Skin epidermis (tissue), 12 donors: ENCODE measurements around the gene NFATC1.

ENCODE experiments used
- H3K27ac ChIP-seq, 21 experiments: fragments of 200-600 bp; sonication (generic) in 11 of 21; one replicate each; pipeline ENCODE4 v1.5.0; 2020; ENCODE audit warnings: mild to moderate bottlenecking in 3 of 21, inconsistent platforms in 2 of 21, moderate library complexity in 2 of 21
- H3K4me3 ChIP-seq, 7 experiments: fragments of 200-600 bp; sonication (generic) in 2 of 7; one replicate each; pipeline ENCODE4 v1.5.0; 2020; ENCODE audit warnings: inconsistent platforms in 2 of 7, mild to moderate bottlenecking in 2 of 7, moderate library complexity in 1 of 7

The NFATC1 gene

GRCh38 chr18:79552140-79552631 lies 156.5 kb downstream of the NFATC1 start:
- H3K27ac ChIP-seq: peak overlapping the region in 14 of 21 experiments; percentile 22 to 85 (median 68)
- H3K4me3 ChIP-seq: no peak overlapping the region

DNA sequence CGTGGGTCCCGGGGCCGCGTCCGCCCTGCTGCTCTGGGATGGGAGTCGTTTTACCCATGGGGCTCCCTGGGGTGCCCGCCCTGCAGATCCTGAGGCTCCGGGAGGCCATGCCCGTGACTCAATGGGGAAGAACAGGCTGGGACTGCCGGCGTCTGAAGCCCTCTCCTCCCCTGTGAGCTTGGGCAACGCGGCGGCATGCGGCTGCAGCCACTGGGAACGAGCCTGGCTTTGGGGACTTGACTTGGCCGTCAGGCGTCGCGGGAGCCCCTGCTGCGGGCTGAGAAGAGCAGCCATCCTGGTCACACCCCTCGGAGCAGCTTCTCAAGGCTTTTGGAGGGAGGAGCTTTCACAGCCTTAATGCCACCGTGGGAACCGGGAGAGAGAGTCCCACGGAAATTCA lies 157.0 kb downstream of the NFATC1 start:
- Histone ChIP-seq H3K4me3 (no peak overlapping the region), H3K27ac (peak overlapping the region in 17 of 21 experiments; percentile 22 to 85 (median 66))

- Histone ChIP-seq H3K4me3 (no peak overlapping the region), H3K27ac (peak overlapping the region in 15 of 21 experiments; percentile 22 to 85 (median 65))
Measured at GRCh38 chr18:79553154-79553553, 157.4 kb downstream of the NFATC1 start.

DNA sequence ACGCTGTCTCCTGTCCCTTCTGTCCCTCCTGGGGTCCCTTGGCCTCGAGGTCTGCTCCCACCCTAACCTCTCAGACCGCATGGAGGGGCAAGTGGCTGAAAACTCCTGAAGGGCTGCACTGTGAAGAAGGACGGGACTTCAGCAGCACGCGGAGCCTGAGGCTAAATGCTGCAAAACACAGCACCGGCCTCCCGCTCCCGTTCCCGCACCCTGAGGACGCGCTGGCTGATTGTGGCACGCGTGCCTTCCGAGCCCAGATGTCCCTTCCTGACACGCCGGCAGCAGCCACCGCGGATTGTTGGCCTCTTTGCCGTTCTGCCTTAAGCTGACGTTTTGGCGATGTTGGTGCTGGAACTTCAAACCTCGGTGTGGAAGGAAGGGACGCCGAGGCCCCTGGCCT lies 158.0 kb downstream of the NFATC1 start:
- peak overlapping the region in 10 of 21 experiments; percentile 11 to 84 (median 50) for H3K27ac ChIP-seq
- H3K4me3 ChIP-seq: no peak overlapping the region

GRCh38 chr18:79554321-79554720 lies 158.6 kb downstream of the NFATC1 start:
- Histone ChIP-seq H3K4me3 (no peak overlapping the region), H3K27ac (peak overlapping the region in 1 of 21 experiments; percentile 82)

GRCh38 chr18:79554945-79555645 lies 159.4 kb downstream of the NFATC1 start:
- H3K4me3 ChIP-seq: no peak overlapping the region
- no peak overlapping the region for H3K27ac ChIP-seq

DNA sequence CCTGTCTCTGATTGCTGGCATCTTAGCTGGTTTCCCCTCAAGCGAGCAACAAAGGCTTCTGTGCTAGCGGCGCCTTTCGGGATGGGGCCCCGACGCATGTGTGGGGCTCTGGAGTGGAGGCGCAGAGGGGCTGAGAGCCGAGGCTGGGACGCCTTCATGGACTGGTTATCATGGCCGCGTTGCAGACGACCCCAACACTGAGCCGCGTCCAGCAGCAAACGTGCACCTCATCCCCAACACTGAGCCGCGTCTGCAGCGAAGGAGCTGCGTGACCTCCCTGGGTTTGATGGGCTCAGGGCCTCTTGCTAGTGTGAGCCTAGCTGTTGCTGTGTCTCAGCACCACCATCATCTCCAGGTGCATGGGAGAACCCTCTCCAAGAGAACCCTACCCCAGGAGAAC lies 160.2 kb downstream of the NFATC1 start:
- H3K27ac ChIP-seq: no peak overlapping the region
- H3K4me3 ChIP-seq: no peak overlapping the region

GRCh38 chr18:79556829-79557585 lies 161.3 kb downstream of the NFATC1 start:
- Histone ChIP-seq H3K4me3 (no peak overlapping the region), H3K27ac (no peak overlapping the region)

GRCh38 chr18:79558196-79558932 lies 162.6 kb downstream of the NFATC1 start:
- Histone ChIP-seq H3K27ac (no peak overlapping the region), H3K4me3 (no peak overlapping the region)

DNA sequence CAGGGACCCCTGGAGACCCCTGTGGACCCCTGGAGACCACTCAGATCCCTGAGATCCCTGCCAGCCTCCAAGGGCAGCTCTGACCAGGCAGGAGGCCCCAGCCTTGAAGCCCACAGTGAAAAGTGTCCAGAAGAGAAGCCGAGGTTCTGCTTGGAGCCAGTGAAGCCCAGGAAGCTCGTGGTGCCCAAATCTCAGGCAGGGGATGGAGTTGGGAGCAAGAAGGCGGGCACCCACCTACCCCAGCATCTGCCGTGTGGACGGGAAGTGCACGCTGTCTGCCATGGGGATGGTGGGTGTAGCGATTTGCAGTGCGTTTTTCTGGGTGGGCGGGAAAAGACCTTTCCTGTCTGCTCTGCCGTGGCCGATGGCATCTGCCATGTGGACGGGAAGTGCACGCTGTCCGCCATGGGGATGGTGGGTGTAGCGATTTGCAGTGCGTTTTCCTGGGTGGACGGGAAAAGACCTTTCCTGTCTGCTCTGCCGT lies 163.2 kb downstream of the NFATC1 start:
- Histone ChIP-seq H3K4me3 (no peak overlapping the region), H3K27ac (no peak overlapping the region)

DNA sequence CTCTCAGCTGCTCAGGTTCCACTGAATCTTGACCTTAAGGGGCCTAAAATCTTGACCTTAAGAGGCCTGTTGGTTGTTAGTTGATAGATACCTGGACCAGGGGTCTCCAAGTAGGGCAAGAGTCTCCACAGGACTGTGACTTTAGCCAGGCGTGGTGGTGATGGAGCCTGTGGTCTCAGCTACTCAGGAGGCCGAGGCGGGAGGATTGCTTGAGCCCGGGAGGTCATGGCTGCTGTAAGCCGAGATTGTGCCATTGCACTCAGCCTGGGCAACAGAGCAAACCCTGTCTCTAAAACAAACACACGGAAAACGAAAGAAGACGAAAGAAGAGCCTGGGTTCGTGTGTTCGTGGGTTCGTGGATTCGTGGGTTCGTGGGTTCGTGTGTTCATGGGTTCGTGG lies 163.7 kb downstream of the NFATC1 start:
- H3K4me3 ChIP-seq: no peak overlapping the region

DNA sequence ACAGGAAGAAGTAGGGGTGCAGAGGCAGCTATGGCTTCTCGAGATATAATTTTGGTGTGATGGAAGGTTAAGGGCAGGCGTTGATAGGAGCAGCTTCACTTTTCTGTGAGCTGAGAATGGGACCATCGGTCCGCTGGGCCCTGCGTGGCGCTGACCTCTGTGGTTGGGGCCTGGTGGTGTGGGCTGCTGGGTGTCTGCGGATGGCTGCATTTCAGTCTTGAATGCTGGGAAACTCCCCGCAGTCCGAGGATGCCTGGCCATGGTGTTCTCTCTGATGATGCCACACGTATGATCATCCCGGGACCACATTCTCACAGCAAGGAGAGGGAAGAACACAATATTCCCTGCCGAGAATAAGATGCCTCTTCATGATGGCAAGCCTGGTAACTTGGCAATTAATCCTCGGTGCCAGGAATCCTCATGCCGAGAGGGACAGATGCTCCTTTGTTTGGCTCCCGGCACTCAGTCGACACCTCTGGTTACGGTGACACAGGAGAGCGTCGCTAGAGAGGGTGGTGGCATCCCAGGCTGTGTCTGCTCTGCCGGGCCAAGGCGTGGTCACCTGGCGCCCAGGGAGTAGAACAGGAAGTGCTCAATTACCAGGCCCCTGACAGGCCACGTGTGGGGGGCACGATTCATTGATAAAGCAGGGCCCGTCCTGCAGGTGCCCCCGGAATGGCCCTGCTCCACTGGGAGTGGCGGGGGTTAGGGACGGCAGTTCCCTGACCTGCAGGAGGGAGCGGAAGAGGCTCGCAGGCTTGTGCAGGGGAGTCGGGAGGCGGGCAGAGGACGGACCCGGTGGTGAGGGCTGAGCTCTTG lies 164.5 kb downstream of the NFATC1 start:
- no peak overlapping the region for H3K4me3 ChIP-seq
- H3K27ac ChIP-seq: no peak overlapping the region

More for the DNA sequence above, 163.7 kb downstream of the NFATC1 start:
- no peak overlapping the region for H3K27ac ChIP-seq

DNA sequence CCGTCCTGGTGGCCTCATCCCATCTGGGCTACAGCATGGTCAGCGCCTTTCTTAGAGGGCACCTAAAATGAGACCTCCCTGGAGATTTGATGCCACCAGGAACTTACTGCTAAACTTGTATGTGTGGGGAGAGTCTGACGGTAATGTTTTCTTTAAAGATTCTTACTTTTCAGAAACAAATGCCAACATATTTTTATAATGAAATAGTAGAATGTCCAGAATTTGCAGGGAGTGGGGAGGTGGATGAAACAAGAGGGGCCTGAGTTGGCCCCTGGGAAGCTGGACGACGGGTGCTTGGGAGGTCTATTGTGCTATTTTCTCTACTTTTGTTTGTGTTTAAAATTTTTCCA lies 165.1 kb downstream of the NFATC1 start:
- Histone ChIP-seq H3K27ac (no peak overlapping the region), H3K4me3 (no peak overlapping the region)

DNA sequence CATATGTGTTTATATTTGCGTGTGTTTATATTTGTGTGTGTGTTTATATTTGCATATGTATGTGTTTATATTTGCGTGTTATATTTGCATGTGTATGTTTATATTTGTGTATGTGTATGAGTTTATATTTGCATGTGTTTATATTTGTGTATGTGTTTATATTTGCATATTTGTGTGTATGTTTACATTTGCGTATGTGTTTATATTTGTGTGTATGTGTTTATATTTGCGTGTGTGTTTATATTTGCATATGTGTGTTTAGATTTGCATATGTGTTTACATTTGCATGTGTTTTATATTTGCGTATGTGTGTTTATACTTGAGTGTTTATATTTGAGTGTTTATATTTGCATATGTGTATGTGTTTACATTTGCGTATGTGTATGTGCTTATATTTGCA lies 168.2 kb downstream of the NFATC1 start:
- Histone ChIP-seq H3K4me3 (no peak overlapping the region), H3K27ac (no peak overlapping the region)

DNA sequence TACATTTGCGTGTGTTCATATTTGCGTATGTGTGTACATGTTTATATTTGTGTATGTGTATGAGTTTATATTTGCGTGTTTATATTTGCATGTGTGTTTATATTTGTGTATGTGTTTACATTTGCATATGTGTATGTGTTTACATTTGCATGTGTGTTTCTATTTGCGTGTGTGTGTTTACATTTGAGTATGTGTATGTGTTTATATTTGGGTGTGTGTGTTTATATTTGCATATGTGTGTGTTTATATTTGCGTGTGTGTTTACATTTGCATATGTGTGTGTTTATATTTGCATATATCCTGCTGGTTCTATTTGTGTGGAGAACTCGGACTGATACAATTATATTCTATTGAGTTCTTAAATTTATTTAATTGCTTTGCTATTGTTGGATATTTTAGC lies 168.7 kb downstream of the NFATC1 start:
- H3K27ac ChIP-seq: no peak overlapping the region
- no peak overlapping the region for H3K4me3 ChIP-seq

DNA sequence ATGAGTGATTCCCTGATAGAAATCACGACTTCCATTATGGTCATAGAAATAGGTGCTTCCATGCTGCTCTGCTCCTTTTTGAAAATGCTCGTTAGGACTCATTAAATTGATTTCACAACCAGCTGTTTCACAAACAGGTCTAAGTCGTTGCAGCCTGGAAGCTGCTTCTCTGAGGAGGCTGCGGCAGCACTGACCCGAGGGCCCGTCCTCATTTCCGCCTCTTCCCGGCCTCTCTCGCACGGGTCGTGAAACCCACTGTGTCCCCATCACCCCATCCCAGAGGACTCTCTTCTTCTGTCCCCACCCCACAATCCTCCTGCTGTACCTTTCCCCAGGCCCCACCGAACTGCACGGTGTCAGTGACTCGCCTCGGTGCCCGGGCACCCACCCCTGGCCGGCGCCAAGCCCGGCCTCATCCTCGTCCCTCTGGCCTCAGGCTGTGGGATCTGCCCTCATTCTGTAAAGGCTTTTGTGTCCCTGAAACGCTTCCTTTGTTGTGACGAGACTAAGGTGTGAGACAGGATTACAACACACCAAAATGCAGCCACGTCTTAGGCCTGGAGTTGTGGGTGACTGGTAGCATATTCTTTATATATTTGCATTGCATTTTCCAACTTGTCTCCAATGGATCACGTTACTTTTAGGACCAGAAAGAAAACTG lies 171.2 kb downstream of the NFATC1 start:
- no peak overlapping the region for H3K4me3 ChIP-seq

GRCh38 chr18:79567481-79568147 lies 171.9 kb downstream of the NFATC1 start:
- no peak overlapping the region for H3K4me3 ChIP-seq

More for the DNA sequence above, 171.2 kb downstream of the NFATC1 start:
- peak overlapping the region in 19 of 21 experiments; percentile 18 to 83 (median 69) for H3K27ac ChIP-seq

GRCh38 chr18:79568543-79569205 lies 172.9 kb downstream of the NFATC1 start:
- H3K27ac ChIP-seq: peak overlapping the region in 5 of 21 experiments; percentile 19 to 83 (median 75)

More at GRCh38 chr18:79567481-79568147, 171.9 kb downstream of the NFATC1 start:
- peak overlapping the region; percentile 19 to 83 (median 68) for H3K27ac ChIP-seq

More at GRCh38 chr18:79568543-79569205, 172.9 kb downstream of the NFATC1 start:
- no peak overlapping the region for H3K4me3 ChIP-seq
